Epithelial cell of esophagus (primary cell): Measurements from ENCODE around the gene AMBRA1.

Experiments
- DNase-seq: peaks from one replicate; pipeline ENCODE4 v3.0.0; 2010; ENCODE audit warnings: low read depth
- H3K4me3 ChIP-seq: 2 replicates; pipeline ENCODE4 v1.5.1; 2011; ENCODE audit warnings: mild to moderate bottlenecking, low read length, control low read depth
- TF ChIP-seq, protein P1 (sequence below): IDR thresholded peaks from 2 replicates; pipeline ENCODE4 v1.5.1; 2011; ENCODE audit warnings: low read depth, mild to moderate bottlenecking, low read length, control low read depth, inconsistent platforms; ENCODE audit not compliant: insufficient read depth; ENCODE audit errors: missing control alignments

Gene AMBRA1

DNA sequence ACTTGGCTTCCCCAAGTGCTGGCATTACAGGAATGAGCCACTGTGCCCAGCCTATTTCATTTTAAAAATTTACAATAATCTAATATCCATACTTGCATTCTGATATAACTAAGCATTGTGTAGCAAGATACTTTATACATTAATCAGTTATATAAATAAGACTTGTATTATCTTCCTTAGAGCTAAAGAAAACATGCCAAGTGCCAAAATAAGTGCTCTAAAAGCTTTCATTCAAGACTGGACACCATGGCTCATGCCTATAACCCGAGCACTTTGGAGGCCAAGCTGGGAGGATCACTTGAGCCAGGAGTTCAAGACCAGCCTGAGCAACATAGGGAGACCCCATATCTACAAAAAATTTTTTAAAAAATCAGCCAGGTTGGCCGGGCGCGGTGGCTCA is 123.9 kb downstream of the AMBRA1 start:
- no peak for DNase-seq
- TF ChIP-seq, protein P1, sequence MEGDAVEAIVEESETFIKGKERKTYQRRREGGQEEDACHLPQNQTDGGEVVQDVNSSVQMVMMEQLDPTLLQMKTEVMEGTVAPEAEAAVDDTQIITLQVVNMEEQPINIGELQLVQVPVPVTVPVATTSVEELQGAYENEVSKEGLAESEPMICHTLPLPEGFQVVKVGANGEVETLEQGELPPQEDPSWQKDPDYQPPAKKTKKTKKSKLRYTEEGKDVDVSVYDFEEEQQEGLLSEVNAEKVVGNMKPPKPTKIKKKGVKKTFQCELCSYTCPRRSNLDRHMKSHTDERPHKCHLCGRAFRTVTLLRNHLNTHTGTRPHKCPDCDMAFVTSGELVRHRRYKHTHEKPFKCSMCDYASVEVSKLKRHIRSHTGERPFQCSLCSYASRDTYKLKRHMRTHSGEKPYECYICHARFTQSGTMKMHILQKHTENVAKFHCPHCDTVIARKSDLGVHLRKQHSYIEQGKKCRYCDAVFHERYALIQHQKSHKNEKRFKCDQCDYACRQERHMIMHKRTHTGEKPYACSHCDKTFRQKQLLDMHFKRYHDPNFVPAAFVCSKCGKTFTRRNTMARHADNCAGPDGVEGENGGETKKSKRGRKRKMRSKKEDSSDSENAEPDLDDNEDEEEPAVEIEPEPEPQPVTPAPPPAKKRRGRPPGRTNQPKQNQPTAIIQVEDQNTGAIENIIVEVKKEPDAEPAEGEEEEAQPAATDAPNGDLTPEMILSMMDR, result no peak

DNA sequence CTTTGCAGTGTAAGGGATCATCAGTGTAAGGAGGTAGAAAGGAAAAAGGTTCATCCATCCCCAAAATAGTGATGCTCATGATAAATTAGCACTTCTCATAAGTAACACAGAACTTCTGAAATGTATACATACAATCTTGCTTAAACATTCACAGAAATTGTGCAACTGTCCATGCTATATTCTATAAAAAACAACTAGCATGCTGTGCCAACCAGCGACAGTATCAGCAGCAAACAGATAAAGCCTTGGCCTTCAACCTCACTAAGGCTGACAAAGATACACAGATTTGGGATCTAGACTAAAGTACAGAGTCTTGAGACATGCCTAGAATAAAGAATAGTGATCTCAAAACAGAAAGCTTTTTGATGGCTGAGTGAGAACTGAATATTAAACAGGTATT is 128.1 kb downstream of the AMBRA1 start:
- no peak overlapping the region for H3K4me3 ChIP-seq
- TF ChIP-seq, protein P1, result no peak
- DNase-seq, result no peak

More for the DNA sequence above, 123.9 kb downstream of the AMBRA1 start:
- no peak overlapping the region for H3K4me3 ChIP-seq

DNA sequence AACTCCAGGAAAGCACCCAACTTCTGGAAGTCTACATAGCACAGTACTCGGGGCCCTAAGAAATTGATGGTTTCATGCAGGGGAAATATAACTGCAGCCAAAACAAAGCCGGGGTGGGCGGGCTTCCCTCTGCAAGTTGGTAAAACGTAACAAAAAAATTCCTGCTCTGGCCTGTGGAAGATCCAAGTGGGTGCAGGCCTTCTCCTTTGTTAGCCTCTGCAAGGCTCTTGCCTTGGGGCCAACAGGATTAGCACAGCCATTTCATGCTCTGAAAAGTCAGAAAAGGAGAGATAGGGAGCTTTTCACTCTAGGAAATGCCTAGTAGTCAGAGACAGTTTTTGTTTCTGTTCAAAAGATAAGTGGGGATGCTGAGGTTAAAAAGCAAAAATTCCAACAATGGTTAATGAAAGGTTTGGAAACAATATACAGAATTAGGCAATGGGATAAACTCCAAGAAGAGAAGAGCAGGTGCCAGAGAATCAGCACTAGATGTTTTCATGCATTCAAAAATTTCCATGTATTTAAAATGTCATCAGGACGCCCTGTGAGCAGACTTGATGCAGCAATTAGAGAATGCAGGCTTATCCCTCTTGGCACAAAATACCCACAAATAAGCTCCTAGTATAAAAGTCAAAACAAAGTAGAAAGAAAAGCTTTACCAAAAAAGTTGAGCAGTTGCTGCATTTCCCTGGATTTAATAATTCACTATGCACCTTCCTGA is 130.0 kb downstream of the AMBRA1 start:
- TF ChIP-seq, protein P1, result no peak

DNA sequence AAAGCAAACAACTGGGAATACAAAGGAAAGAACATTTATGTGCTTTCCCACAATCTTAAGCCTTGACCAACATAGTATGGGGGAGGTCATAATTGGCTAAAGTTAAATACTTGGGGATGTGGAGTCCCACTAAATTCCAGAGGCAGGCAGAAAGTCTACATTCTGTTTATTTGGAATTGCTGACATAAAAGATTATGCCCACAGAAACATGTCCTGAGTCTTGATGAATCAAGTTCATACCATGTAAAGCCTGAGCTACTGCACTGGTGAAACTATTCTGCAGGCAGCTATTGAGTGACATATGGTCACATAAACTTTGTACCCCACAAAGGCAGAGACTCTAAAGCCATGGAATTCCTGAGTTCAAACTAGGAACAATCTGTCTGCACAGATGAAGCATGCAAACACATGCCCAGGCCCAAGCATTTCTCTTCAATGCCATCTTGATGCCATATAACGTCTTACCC is 132.3 kb downstream of the AMBRA1 start:
- no peak overlapping the region for H3K4me3 ChIP-seq
- TF ChIP-seq, protein P1, result no peak
- DNase-seq, result no peak

More for the DNA sequence above, 130.0 kb downstream of the AMBRA1 start:
- H3K4me3 ChIP-seq, result no peak overlapping the region
- no peak for DNase-seq

DNA sequence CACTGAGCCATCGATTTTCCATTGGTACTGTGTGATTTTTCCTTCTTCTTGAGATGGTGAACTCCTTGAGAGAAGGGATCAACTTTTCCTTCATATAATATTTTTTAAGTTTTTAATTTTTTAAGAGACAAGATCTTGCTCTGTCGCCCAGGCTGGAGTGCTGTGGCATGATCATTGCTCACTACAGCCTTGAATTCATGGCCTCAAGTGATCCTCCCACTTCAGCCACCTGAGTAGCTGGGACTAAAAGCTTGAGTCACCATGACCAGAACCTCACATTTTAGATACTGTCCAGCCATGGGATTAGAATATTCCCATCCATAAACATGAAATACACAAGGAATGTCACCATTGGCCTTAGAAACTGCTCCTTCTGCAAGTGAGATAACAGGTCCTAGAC is 135.3 kb downstream of the AMBRA1 start:
- TF ChIP-seq, protein P1, result no peak
- DNase-seq, result no peak

DNA sequence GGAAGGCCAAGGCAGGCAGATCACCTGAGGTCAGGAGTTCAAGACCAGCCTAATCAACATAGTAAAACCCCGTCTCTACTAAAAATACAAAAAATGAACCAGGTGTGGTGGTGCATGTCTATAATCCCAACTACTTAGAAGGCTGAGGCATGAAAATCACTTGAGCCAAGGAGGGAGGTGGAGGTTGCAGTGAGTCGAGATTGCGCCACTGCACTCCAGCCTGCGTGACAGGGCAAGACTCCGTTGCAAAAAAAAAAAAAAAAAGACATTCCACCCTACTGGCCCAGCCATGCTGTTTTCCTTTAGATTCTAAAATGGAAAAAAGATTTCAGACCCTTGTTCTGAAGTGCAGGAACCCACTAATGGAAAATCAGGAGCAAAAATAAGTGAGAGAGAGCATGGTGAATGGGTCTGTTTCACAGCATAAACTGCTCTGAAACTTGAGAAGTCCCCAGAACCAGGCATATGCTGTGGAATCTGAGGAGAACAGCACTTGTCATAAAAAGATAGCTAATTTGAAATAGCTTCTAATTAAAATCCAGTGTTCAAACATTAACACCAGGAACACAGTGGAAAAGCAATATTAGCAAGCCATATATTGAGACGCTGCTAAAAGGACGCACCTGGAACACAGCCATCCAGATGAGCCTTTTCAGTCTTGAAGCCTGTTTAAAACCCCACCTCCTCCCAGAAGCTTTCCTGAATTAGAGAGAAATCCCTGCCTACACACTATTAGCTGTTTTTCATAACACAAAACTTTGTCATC is 136.0 kb downstream of the AMBRA1 start:
- TF ChIP-seq, protein P1, result no peak
- DNase-seq, result peak; percentile 70
- H3K4me3 ChIP-seq, result no peak overlapping the region

More for the DNA sequence above, 135.3 kb downstream of the AMBRA1 start:
- no peak overlapping the region for H3K4me3 ChIP-seq
